ENCODE data around the gene GPRIN2. TPM values are rescaled to one million over a fixed set of nuclear protein-coding genes. Genes with fewer than 3 reads are reported as not detected.

Gene GPRIN2
- total RNA-seq, 1 experiment from 2014 or later = 3.7 TPM

DNA sequence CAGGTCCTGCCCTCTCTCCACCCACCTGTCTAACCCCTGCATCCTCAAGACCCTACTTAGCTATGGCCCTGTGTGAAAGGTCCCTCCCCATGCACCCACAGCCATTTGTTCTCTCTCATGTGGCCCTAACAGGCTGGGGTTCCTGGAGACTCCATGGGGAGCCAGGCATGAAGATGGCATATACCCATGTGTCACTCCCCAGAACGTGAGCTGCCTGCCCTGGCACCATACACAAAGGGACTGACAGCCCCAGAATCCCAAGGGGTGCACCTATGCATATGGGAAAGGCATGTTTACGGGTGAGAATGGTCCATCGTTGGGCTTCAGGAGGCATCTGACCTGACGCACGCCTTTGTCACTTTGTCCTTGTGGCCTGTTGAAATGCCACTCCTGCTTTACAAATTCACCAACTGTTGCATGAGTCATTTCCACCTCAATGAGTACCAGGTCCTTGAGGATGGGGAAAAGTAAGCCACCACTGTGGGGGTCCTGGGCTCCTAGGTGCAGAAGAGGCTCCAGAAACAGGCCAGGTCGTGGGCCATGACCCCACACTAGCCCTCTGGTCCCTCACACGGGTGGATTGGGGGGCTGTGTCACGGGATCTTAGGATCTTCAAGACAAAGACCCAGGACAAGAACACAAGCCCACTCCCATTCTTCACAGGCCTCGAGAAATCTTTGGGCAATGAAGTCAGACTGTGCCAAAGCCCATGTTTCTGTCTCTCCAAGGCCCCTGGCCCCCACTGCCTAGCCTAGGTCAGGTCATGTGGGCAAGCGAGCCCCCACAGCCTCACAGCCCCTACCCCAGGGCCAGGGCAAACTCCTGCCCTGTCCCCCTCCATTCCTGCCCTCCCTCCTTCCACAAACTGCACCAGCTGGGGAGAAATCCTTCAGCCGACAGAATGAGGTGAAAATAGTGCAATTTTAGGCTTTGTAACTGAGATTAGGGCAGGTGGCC is 8.6 kb downstream of the GPRIN2 start:
- Mint-ChIP-seq H3K4me1 (ENCODE audit: low read depth, unreplicated experiment) (peaks cover 18% of the 10 kb centered on the region), H3K27ac (ENCODE audit: unreplicated experiment) (no peak overlapping the region), H3K4me3 (ENCODE audit: unreplicated experiment) (no peak overlapping the region), H3K36me3 (ENCODE audit: insufficient read depth, unreplicated experiment) (no peaks in the 10 kb centered on the region), H3K27me3 (ENCODE audit: insufficient read depth, unreplicated experiment) (no peaks in the 10 kb centered on the region), H3K9me3 (ENCODE audit: unreplicated experiment) (no peaks in the 10 kb centered on the region)
- H3K27me3 ChIP-seq (replicated peaks; ENCODE audit: control insufficient read depth, insufficient read depth, low read length) = no peaks in the 10 kb centered on the region
- no TSS peak for BruUV-seq (replicated peaks)
- ChIA-PET POLR2A (interaction anchor here (1.0 kb wide), 1 partner anchor 8 kb away, joined by 3 read pairs; no protein-coding TSS in a partner anchor), CTCF (interaction anchor here (0.7 kb wide), 1 partner anchor 11 kb away, joined by 3 read pairs; no protein-coding TSS in a partner anchor)
- intact Hi-C loops (cut with micrococcal nuclease; ENCODE audit: unreplicated experiment) = no loop called here
- TF ChIP-seq, protein P1, sequence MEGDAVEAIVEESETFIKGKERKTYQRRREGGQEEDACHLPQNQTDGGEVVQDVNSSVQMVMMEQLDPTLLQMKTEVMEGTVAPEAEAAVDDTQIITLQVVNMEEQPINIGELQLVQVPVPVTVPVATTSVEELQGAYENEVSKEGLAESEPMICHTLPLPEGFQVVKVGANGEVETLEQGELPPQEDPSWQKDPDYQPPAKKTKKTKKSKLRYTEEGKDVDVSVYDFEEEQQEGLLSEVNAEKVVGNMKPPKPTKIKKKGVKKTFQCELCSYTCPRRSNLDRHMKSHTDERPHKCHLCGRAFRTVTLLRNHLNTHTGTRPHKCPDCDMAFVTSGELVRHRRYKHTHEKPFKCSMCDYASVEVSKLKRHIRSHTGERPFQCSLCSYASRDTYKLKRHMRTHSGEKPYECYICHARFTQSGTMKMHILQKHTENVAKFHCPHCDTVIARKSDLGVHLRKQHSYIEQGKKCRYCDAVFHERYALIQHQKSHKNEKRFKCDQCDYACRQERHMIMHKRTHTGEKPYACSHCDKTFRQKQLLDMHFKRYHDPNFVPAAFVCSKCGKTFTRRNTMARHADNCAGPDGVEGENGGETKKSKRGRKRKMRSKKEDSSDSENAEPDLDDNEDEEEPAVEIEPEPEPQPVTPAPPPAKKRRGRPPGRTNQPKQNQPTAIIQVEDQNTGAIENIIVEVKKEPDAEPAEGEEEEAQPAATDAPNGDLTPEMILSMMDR (IDR thresholded peaks at IDR 0.05; ENCODE audit: insufficient read depth in 1 of 2, low read depth in 1 of 2, low read length in 1 of 2, severe bottlenecking in 1 of 2, unreplicated experiment in 1 of 2) = no peak
- H3K4me1 ChIP-seq = peaks cover 35% of the 10 kb centered on the region
- no peaks in the 10 kb centered on the region for H3K36me3 ChIP-seq (ENCODE audit: control insufficient read depth, insufficient read depth, low read length)
- peak in 1 of 2 experiments; percentile 40 for DNase-seq
- H3K4me3 ChIP-seq (ENCODE audit: low read depth, low read length) = no peak overlapping the region
- no peaks in the 10 kb centered on the region; the same call in 1 of the 2 replicates for H3K9me3 ChIP-seq

DNA sequence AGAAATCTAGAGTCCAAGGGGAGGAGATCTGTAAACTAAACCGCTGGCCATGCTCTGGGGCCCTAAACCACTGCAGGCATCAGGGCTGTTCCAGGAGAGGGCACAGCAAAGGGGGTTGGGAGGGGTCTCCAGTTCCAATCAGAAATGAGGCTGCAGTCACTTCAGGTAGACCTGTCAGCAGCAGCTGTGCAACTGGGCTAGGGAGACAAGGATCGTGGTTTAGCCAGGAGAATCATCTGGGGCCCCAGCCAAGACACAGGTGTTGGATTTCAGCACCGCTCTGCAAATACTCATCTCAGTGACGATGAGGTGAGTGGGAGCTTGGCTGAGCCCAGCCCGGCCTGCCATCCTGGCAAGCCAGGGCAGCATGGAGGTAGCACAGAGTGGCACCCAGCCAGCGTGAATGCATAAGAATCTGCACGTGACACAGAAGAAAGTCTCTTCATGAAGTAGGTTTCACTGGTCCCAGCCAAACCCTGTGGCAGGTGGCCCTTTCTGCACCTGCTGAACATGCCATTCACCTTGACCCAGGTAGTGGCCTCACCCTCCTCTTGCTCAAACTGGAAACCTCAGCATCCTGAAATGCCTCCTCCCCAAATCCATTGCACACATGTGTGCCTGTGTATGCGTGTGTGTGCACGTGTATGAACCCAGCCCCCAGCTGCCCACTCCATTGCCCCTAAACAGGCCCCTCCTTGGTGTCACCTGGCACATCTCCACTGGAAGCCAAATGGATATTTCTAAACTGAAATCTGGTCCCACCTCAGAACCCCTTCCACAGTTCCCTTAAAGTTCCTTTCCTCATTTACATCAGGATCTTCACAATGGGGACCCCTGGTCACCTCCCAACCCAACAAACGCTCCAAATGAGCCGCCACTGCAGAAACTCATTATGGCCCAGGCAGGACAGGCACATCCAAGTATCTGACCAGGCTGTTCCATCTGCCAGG is 9.6 kb downstream of the GPRIN2 start:
- Mint-ChIP-seq H3K4me1 (ENCODE audit: low read depth, unreplicated experiment) (peaks cover 25% of the 10 kb centered on the region), H3K36me3 (ENCODE audit: insufficient read depth, unreplicated experiment) (peaks cover 8% of the 10 kb centered on the region), H3K27me3 (ENCODE audit: insufficient read depth, unreplicated experiment) (no peaks in the 10 kb centered on the region), H3K27ac (ENCODE audit: unreplicated experiment) (no peak overlapping the region), H3K4me3 (ENCODE audit: unreplicated experiment) (no peak overlapping the region), H3K9me3 (ENCODE audit: unreplicated experiment) (no peaks in the 10 kb centered on the region)
- BruUV-seq (replicated peaks) = no TSS peak
- H3K27me3 ChIP-seq (replicated peaks; ENCODE audit: control insufficient read depth, insufficient read depth, low read length) = no peaks in the 10 kb centered on the region
- no peak overlapping the region for H3K4me3 ChIP-seq (ENCODE audit: low read depth, low read length)
- H3K36me3 ChIP-seq (ENCODE audit: control insufficient read depth, insufficient read depth, low read length) = no peaks in the 10 kb centered on the region
- ChIA-PET POLR2A (no interaction called here), CTCF (no interaction called here)
- TF ChIP-seq, protein P1 (IDR thresholded peaks at IDR 0.05; ENCODE audit: insufficient read depth in 1 of 2, low read depth in 1 of 2, low read length in 1 of 2, severe bottlenecking in 1 of 2, unreplicated experiment in 1 of 2) = no peak
- H3K4me1 ChIP-seq = peaks cover 31% of the 10 kb centered on the region
- intact Hi-C loops (cut with micrococcal nuclease; ENCODE audit: unreplicated experiment) = no loop called here
- H3K9me3 ChIP-seq = peaks cover 8% of the 10 kb centered on the region
- DNase-seq = peak in 1 of 2 experiments; percentile 55
